HepG2 (cell line): ENCODE data around the gene SLC9B2. TPM values are rescaled to one million over a fixed set of nuclear protein-coding genes. Genes with fewer than 3 reads are reported as not detected.
A peak's percentile ranks its signal among the peaks of the same experiment; 100 is the strongest.

Experiments
- ATAC-seq: fragments of 200-7000 bp; cut with Tn5 transposase; 3 replicates; pipeline ENCODE4 v1.9.1; 2020; ENCODE audit warnings: mild to moderate bottlenecking, moderate library complexity
- BruUV-seq: library from RNA; stranded (reverse); fragments of 400-500 nt; replicated peaks from 2 replicates; lab custom pipeline; 2021; lab: Mats Ljungman, UMichigan
- CTCF ChIA-PET: fragments of 300-600 bp; formaldehyde crosslinking; extraction: SDS; loops from one replicate; lab custom pipeline; 2021; ENCODE audit warnings: low total read pairs, inconsistent platforms, low intra/inter-chr PET ratio; lab: Yijun Ruan, JAX
- POLR2A ChIA-PET: fragments of 350-600 bp; sonication (Branson Sonifier 250); formaldehyde crosslinking; loops from one replicate; lab custom pipeline; 2020; ENCODE audit warnings: antibody characterized with exemption, inconsistent platforms; lab: Yijun Ruan, JAX
- DNase-seq: peaks from one replicate; pipeline ENCODE4 v3.0.0-alpha.2; 2015; ENCODE audit warnings: low spot score
- FAIRE-seq: peaks from 3 replicates; lab custom pipeline; 2011; peaks lifted over from hg19 to GRCh38; lab: Jason Lieb, UNC
- H2AFZ ChIP-seq: one replicate; pipeline ENCODE4 v1.6.1; 2011; ENCODE audit warnings: low read length, inconsistent platforms
- H3K27ac ChIP-seq: fragments of 300-600 bp; 3 replicates; pipeline ENCODE4 v1.8.0; 2011; ENCODE audit warnings: mixed run types, mild to moderate bottlenecking, mixed read lengths, low read length, inconsistent platforms; ENCODE audit not compliant: insufficient read depth; ENCODE audit errors: extremely low read length
- H3K27me3 ChIP-seq, 2 experiments: fragments of 200-600 bp in 1 of 2; 2 replicates in 1 of 2; 3 replicates in 1 of 2; pipeline versions ENCODE4 v1.6.0 to v1.8.0; 2011; ENCODE audit warnings: low read length in 2 of 2, mild to moderate bottlenecking in 2 of 2, moderate library complexity in 2 of 2, inconsistent platforms in 1 of 2; ENCODE audit not compliant: insufficient read depth in 2 of 2, control insufficient read depth in 1 of 2
- H3K36me3 ChIP-seq, 2 experiments: fragments of 200-600 bp in 1 of 2; replicated peaks in 1 of 2; 2 replicates in 1 of 2; 3 replicates in 1 of 2; pipeline versions ENCODE4 v1.5.1 to v1.8.0; 2011; ENCODE audit warnings: low read length in 2 of 2, inconsistent platforms in 1 of 2; ENCODE audit not compliant: insufficient read depth in 2 of 2, control insufficient read depth in 1 of 2
- H3K4me1 ChIP-seq: 2 replicates; pipeline ENCODE4 v1.5.1; 2012; ENCODE audit warnings: low read length, inconsistent platforms; ENCODE audit not compliant: insufficient read depth
- H3K4me2 ChIP-seq: 2 replicates; pipeline ENCODE4 v1.6.0; 2011; ENCODE audit warnings: low read depth, low read length, inconsistent platforms
- H3K4me3 ChIP-seq, 3 experiments: fragments of 200-600 bp in 1 of 3; sonication (generic), shearing (Covaris generic) in 1 of 3; replicated peaks in 1 of 3; 2 replicates each; pipeline ENCODE4 v1.5.1; 2011 to 2016; ENCODE audit warnings: low read length in 3 of 3, inconsistent platforms in 2 of 3, low read depth in 2 of 3, mild to moderate bottlenecking in 2 of 3, control low read depth in 1 of 3, mixed read lengths in 1 of 3; ENCODE audit not compliant: insufficient read depth in 1 of 3
- H3K79me2 ChIP-seq: one replicate; pipeline ENCODE4 v1.6.1; 2011; ENCODE audit warnings: low read length, inconsistent platforms; ENCODE audit not compliant: insufficient read depth
- H3K9ac ChIP-seq: 2 replicates; pipeline ENCODE4 v1.6.0; 2011; ENCODE audit warnings: mild to moderate bottlenecking, low read depth, low read length, inconsistent platforms; ENCODE audit not compliant: insufficient read depth
- H3K9me3 ChIP-seq: 2 replicates; pipeline ENCODE4 v1.5.1; 2012; ENCODE audit warnings: mild to moderate bottlenecking, low read length
- H4K20me1 ChIP-seq: 2 replicates; pipeline ENCODE4 v1.6.0; 2011; ENCODE audit warnings: inconsistent platforms, mild to moderate bottlenecking, low read length, moderate library complexity; ENCODE audit not compliant: insufficient read depth
- GATA4 ChIP-seq: sonication (generic); IDR thresholded peaks from 2 replicates; pipeline ENCODE4 v1.6.1; 2016; ENCODE audit warnings: antibody characterized with exemption, low read depth, borderline replicate concordance
- RBFOX2 ChIP-seq: fragments of 200-400 bp; formaldehyde crosslinking; IDR thresholded peaks from 2 replicates; pipeline ENCODE4 v1.6.1; 2017; ENCODE audit warnings: low read depth, mild to moderate bottlenecking, low read length
- SRF ChIP-seq: IDR thresholded peaks from 2 replicates; pipeline ENCODE4 v1.6.1; 2011; ENCODE audit warnings: mild to moderate bottlenecking, low read depth, low read length, moderate library complexity
- ZKSCAN8 ChIP-seq: IDR thresholded peaks from 2 replicates; pipeline ENCODE4 v1.6.1; 2016; ENCODE audit warnings: borderline replicate concordance, missing genetic modification reagents, missing compliant biosample characterization
- WGBS: methylation state at CpG from one replicate; pipeline ENCODE4 v1.1.6; 2017; ENCODE audit warnings: low lambda C conversion rate; 5-methylcytosine and 5-hydroxymethylcytosine counted together
- in situ Hi-C: cut with HindIII; loops from 2 replicates; pipeline ENCODE4 v1.10.0; 2017; ENCODE audit warnings: low pct_unique_long_range_greater_than_20kb; ENCODE audit not compliant: extremely low pct_ligation_motif_present
- intact Hi-C: fragments of 100-400 bp; cut with micrococcal nuclease; formaldehyde crosslinking; loops from one replicate; pipeline ENCODE4 v1.10.0; 2022; ENCODE audit not compliant: unreplicated experiment
- polyA plus RNA-seq, 8 experiments: library from polyadenylated mRNA; depleted of rRNA in 3 of 8; stranded (reverse) in 7 of 8; unstranded in 1 of 8; fragments of >200 nt; fragmentation: Illumina TruSeq in 4 of 8; extraction: Trizol in 4 of 8; gene quantifications; 2 replicates each; pipeline versions ENCODE4 v1.2.1 to v1.2.3, GENCODE V29; 2011 to 2016; ENCODE audit warnings: low read depth in 4 of 8, missing spikeins in 1 of 8, mixed read lengths in 1 of 8; ENCODE audit not compliant: insufficient read depth in 1 of 8
- total RNA-seq, 5 experiments: library from RNA; depleted of rRNA; stranded (reverse); fragments of >200 nt; fragmentation: Illumina TruSeq; extraction: Trizol; gene quantifications; 2 replicates each; pipeline ENCODE4 v1.2.3, GENCODE V29; 2016; ENCODE audit warnings: low read depth in 1 of 5
- TF ChIP-seq, protein P1 (sequence below): IDR thresholded peaks from 2 replicates; pipeline ENCODE4 v1.6.1; 2016; ENCODE audit warnings: low read depth, missing genetic modification reagents, missing compliant biosample characterization
- TF ChIP-seq, protein P2 (sequence below): sonication (generic); formaldehyde crosslinking; IDR thresholded peaks from 2 replicates; pipeline ENCODE4 v1.4.0; 2020; ENCODE audit warnings: mild to moderate bottlenecking, low read depth, missing genetic modification reagents

SLC9B2 gene
- total and polyA plus RNA-seq, 2 of the 13 experiments (the other 11 are each of a cell fraction or from before 2014, with no cell fraction given): 23.5 to 38.5 TPM

DNA sequence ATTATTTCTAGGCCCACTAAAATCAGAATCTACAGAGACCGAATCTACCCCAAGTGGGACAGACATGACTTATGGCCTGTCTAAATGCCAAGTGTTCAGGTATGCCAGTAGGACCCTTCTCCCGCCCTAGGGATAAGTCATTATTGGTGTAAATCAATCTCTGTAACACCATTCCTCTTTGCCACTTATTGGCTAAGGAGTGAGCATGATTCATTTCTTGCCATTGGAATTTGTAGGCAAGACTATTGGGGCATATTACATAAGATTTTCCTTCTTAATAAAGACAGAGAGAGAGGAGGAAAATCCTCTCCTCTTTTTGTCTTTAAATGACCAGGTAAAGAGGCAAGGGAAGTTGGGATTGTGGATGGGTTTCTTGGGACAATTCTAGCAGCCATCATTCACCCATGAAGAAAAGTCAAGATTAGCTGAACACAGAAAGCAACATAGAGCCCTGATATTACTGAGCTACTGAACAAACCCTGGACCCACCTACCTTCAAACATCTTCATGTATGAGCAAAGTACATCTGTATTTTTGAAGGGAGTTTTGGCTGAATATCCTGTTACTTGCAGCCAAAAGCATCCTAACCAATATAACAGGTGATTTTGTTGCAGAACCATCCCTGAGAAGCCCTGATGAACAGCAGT, 2.6 kb downstream of the SLC9B2 start:
- DNase-seq (no peak), ATAC-seq (no peak), FAIRE-seq (no peak)
- peaks cover 14% of the 10 kb centered on the region; the same call in 1 of the 2 replicates for H4K20me1 ChIP-seq
- POLR2A ChIA-PET: interaction anchor here (0.6 to 3.3 kb wide), 3 partner anchors 14 to 500 kb away, joined by 3 to 23 read pairs (median 3); partner anchors contain the start of gene UBE2D3
- in situ Hi-C loops: no loop called here
- CTCF ChIA-PET: no interaction called here
- WGBS: 95% methylated on average over 2 of the region's 2 CpGs
- no peak overlapping the region for H2AFZ ChIP-seq
- no peaks in the 10 kb centered on the region; a peak in 1 of 5 replicates for H3K27me3 ChIP-seq
- H3K27ac ChIP-seq: no peak overlapping the region
- H3K4me2 ChIP-seq: peak overlapping the region; percentile 82
- BruUV-seq: no TSS peak
- H3K4me3 ChIP-seq: peak overlapping the region; percentile 3 to 90 (median 81); a peak in 5 of 6 replicates
- H3K4me1 ChIP-seq: peaks cover 50% of the 10 kb centered on the region
- intact Hi-C loops: no loop called here
- no peak for TF ChIP-seq SRF
- no peak for TF ChIP-seq GATA4
- no peak for TF ChIP-seq ZKSCAN8 (CRISPR knock-in tag)
- TF ChIP-seq RBFOX2: 0 out of 2 replicates have a peak, but pooled peaks have one; percentile 11
- TF ChIP-seq, protein P1, sequence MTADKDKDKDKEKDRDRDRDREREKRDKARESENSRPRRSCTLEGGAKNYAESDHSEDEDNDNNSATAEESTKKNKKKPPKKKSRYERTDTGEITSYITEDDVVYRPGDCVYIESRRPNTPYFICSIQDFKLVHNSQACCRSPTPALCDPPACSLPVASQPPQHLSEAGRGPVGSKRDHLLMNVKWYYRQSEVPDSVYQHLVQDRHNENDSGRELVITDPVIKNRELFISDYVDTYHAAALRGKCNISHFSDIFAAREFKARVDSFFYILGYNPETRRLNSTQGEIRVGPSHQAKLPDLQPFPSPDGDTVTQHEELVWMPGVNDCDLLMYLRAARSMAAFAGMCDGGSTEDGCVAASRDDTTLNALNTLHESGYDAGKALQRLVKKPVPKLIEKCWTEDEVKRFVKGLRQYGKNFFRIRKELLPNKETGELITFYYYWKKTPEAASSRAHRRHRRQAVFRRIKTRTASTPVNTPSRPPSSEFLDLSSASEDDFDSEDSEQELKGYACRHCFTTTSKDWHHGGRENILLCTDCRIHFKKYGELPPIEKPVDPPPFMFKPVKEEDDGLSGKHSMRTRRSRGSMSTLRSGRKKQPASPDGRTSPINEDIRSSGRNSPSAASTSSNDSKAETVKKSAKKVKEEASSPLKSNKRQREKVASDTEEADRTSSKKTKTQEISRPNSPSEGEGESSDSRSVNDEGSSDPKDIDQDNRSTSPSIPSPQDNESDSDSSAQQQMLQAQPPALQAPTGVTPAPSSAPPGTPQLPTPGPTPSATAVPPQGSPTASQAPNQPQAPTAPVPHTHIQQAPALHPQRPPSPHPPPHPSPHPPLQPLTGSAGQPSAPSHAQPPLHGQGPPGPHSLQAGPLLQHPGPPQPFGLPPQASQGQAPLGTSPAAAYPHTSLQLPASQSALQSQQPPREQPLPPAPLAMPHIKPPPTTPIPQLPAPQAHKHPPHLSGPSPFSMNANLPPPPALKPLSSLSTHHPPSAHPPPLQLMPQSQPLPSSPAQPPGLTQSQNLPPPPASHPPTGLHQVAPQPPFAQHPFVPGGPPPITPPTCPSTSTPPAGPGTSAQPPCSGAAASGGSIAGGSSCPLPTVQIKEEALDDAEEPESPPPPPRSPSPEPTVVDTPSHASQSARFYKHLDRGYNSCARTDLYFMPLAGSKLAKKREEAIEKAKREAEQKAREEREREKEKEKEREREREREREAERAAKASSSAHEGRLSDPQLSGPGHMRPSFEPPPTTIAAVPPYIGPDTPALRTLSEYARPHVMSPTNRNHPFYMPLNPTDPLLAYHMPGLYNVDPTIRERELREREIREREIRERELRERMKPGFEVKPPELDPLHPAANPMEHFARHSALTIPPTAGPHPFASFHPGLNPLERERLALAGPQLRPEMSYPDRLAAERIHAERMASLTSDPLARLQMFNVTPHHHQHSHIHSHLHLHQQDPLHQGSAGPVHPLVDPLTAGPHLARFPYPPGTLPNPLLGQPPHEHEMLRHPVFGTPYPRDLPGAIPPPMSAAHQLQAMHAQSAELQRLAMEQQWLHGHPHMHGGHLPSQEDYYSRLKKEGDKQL (CRISPR knock-in tag): no peak
- TF ChIP-seq, protein P2, sequence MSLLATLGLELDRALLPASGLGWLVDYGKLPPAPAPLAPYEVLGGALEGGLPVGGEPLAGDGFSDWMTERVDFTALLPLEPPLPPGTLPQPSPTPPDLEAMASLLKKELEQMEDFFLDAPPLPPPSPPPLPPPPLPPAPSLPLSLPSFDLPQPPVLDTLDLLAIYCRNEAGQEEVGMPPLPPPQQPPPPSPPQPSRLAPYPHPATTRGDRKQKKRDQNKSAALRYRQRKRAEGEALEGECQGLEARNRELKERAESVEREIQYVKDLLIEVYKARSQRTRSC (CRISPR knock-in tag): no peak
- no peak overlapping the region for H3K9ac ChIP-seq
- peaks cover 2 to 17% of the 10 kb centered on the region in 2 experiments; a peak in 1 of 5 replicates for H3K36me3 ChIP-seq
- H3K9me3 ChIP-seq: no peaks in the 10 kb centered on the region
- peaks cover 62% of the 10 kb centered on the region for H3K79me2 ChIP-seq
